SKM-1 treated with dmso at 0.1 percent for 144 hours (cell line): ENCODE measurements around the gene TNS3.

ENCODE experiments used
- DNase-seq: peaks from one replicate; lab custom pipeline; 2025; ENCODE audit not compliant: unreplicated experiment; lab: John Stamatoyannopoulos, UW

The TNS3 gene

GRCh38 chr7:47565640-47566250 is 16.2 kb downstream of the TNS3 start:
- no peak for DNase-seq

GRCh38 chr7:47563521-47563920 is 18.4 kb downstream of the TNS3 start:
- no peak for DNase-seq

- DNase-seq: no peak
Measured at GRCh38 chr7:47561715-47562446, 20.0 kb downstream of the TNS3 start.

GRCh38 chr7:47559306-47560220 is 22.3 kb downstream of the TNS3 start:
- DNase-seq: no peak

GRCh38 chr7:47557694-47558670 is 23.9 kb downstream of the TNS3 start:
- DNase-seq: no peak

GRCh38 chr7:47557317-47557693 is 24.6 kb downstream of the TNS3 start:
- no peak for DNase-seq

- DNase-seq: no peak
Measured at GRCh38 chr7:47556511-47557180, 25.3 kb downstream of the TNS3 start.

- no peak for DNase-seq
Measured at GRCh38 chr7:47553309-47553708, 28.6 kb downstream of the TNS3 start.

GRCh38 chr7:47552621-47553020 is 29.3 kb downstream of the TNS3 start:
- DNase-seq: no peak

GRCh38 chr7:47551668-47552440 is 30.1 kb downstream of the TNS3 start:
- no peak for DNase-seq

GRCh38 chr7:47550788-47551470 is 31.0 kb downstream of the TNS3 start:
- DNase-seq: no peak

GRCh38 chr7:47549916-47550315 is 32.0 kb downstream of the TNS3 start:
- no peak for DNase-seq

- DNase-seq: no peak
Measured at GRCh38 chr7:47549397-47549796, 32.5 kb downstream of the TNS3 start.

- DNase-seq: no peak
Measured at GRCh38 chr7:47548546-47548945, 33.4 kb downstream of the TNS3 start.

- DNase-seq: no peak
Measured at GRCh38 chr7:47546733-47547494, 35.0 kb downstream of the TNS3 start.

- DNase-seq: no peak
Measured at GRCh38 chr7:47546171-47546570, 35.7 kb downstream of the TNS3 start.

GRCh38 chr7:47544416-47544815 is 37.5 kb downstream of the TNS3 start:
- DNase-seq: no peak

GRCh38 chr7:47543714-47544113 is 38.2 kb downstream of the TNS3 start:
- DNase-seq: no peak
